ENCODE results near the gene TRPM1.

- no peak for TF ChIP-seq CTCF (IDR thresholded peaks at IDR 0.05)
- TF ChIP-seq ZFX (IDR thresholded peaks at IDR 0.05; ENCODE audit: borderline replicate concordance): no peak
Observed at GRCh38 chr15:30973379-30973778, 128.1 kb downstream of the TRPM1 start.
